NOMO-1 treated with DMSO at 0.1 percent for 48 hours (cell line): Measurements from ENCODE around the gene MBD5.
A peak's percentile ranks its signal among the peaks of the same experiment; 100 is the strongest.
"Not testable (repeated sequence)": the region's sequence is repeated elsewhere in the genome, so short reads cannot be mapped to it uniquely, and the experiment has no call there.

Source experiments
- DNase-seq: peaks from one replicate; lab custom pipeline; 2025; ENCODE audit not compliant: unreplicated experiment; lab: John Stamatoyannopoulos, UW

The MBD5 gene

GRCh38 chr2:148021059-148021861 is at the start of gene MBD5:
TSS of gene MBD5 (plus strand) at chr2:148021091.
- DNase-seq = peak; percentile 30

GRCh38 chr2:147976102-147976501 is 44.8 kb upstream of the MBD5 start:
- no peak for DNase-seq

- DNase-seq = no peak
Observed at GRCh38 chr2:147977679-147978078, 43.2 kb upstream of the MBD5 start.

- no peak for DNase-seq
Observed at GRCh38 chr2:147980940-147981528, 39.9 kb upstream of the MBD5 start.

GRCh38 chr2:147989102-147989501 is 31.8 kb upstream of the MBD5 start:
- no peak for DNase-seq

- DNase-seq = peak; percentile 59
Observed at GRCh38 chr2:147989809-147990403, 31.0 kb upstream of the MBD5 start.

- DNase-seq = not testable (repeated sequence)
Observed at GRCh38 chr2:147994965-147995364, 25.9 kb upstream of the MBD5 start.

GRCh38 chr2:147996828-147997227 is 24.1 kb upstream of the MBD5 start:
- no peak for DNase-seq

GRCh38 chr2:147998203-147998602 is 22.7 kb upstream of the MBD5 start:
- DNase-seq = no peak

GRCh38 chr2:147999126-147999525 is 21.8 kb upstream of the MBD5 start:
- no peak for DNase-seq

- no peak for DNase-seq
Observed at GRCh38 chr2:148000095-148000494, 20.8 kb upstream of the MBD5 start.

- DNase-seq = not testable (repeated sequence)
Observed at GRCh38 chr2:148002420-148002819, 18.5 kb upstream of the MBD5 start.

- no peak for DNase-seq
Observed at GRCh38 chr2:148006249-148007007, 14.5 kb upstream of the MBD5 start.

GRCh38 chr2:148007219-148007900 is 13.5 kb upstream of the MBD5 start:
- DNase-seq = no peak

GRCh38 chr2:148008411-148008810 is 12.5 kb upstream of the MBD5 start:
- DNase-seq = not testable (repeated sequence)

GRCh38 chr2:148013876-148014275 is 7.0 kb upstream of the MBD5 start:
- no peak for DNase-seq

GRCh38 chr2:148014616-148015015 is 6.3 kb upstream of the MBD5 start:
- DNase-seq = no peak

GRCh38 chr2:148020111-148021058 is 506 bp upstream of the MBD5 start, which contains the start of gene ORC4:
TSS of gene ORC4 (minus strand) at chr2:148020737. CDS start at chr2:147975958, 44,779 bp downstream.
- peak; percentile 99 for DNase-seq

GRCh38 chr2:148021886-148022285 is 995 bp downstream of the MBD5 start:
- no peak for DNase-seq

GRCh38 chr2:148022351-148022750 is 1.5 kb downstream of the MBD5 start:
- DNase-seq = no peak
